B cell (primary cell): Measurements from ENCODE around the gene ARGLU1. TPM values are rescaled to one million over a fixed set of nuclear protein-coding genes. Genes with fewer than 3 reads are reported as not detected.

Experiments
- ATAC-seq: fragments of 200-7000 bp; cut with Tn5 transposase; one replicate; pipeline ENCODE4 v1.10.0; 2021; ENCODE audit warnings: low read depth, mild to moderate bottlenecking, moderate number of reproducible peaks, moderate library complexity
- CTCF ChIA-PET: fragments of 350-600 bp; sonication (Branson Sonifier 250); formaldehyde crosslinking; loops from one replicate; lab custom pipeline; 2021; ENCODE audit warnings: antibody characterized with exemption, inconsistent platforms; lab: Charles Lee
- POLR2A ChIA-PET: fragments of 350-600 bp; sonication (Branson Sonifier 250); formaldehyde crosslinking; loops from one replicate; lab custom pipeline; 2021; ENCODE audit warnings: antibody characterized with exemption; lab: Charles Lee
- DNase-seq: peaks from one replicate; pipeline ENCODE4 v3.0.0; 2013
- H2AFZ ChIP-seq: 2 replicates; pipeline ENCODE4 v1.6.1; 2012; ENCODE audit warnings: mild to moderate bottlenecking, low read depth, low read length; ENCODE audit not compliant: insufficient read depth, poor library complexity, severe bottlenecking
- H3K27ac ChIP-seq, 2 donors: 1 replicate in 1 of 2; 2 replicates in 1 of 2; pipeline ENCODE4 v1.5.1; 2012 to 2013; ENCODE audit warnings: low read length in 2 of 2, mild to moderate bottlenecking in 2 of 2, moderate library complexity in 1 of 2
- H3K27me3 ChIP-seq, 4 experiments: fragments of 200-600 bp in 1 of 4; sonication (generic) in 1 of 4; replicated peaks in 1 of 4; 1 replicate in 2 of 4; 2 replicates in 2 of 4; pipeline versions ENCODE4 v1.6.1 to v1.7.0; 2013 to 2016; ENCODE audit warnings: low read length in 3 of 4, mild to moderate bottlenecking in 2 of 4, mixed read lengths in 1 of 4, moderate library complexity in 1 of 4; ENCODE audit not compliant: insufficient read depth in 4 of 4, control insufficient read depth in 3 of 4; ENCODE audit errors: control extremely low read depth in 1 of 4
- H3K36me3 ChIP-seq, 2 experiments: replicated peaks in 1 of 2; 1 replicate in 1 of 2; 2 replicates in 1 of 2; pipeline versions ENCODE4 v1.6.1 to v1.7.1; 2013; ENCODE audit warnings: low read length in 1 of 2; ENCODE audit not compliant: insufficient read depth in 2 of 2, control insufficient read depth in 1 of 2; ENCODE audit errors: control extremely low read depth in 1 of 2, extremely low read depth in 1 of 2
- H3K4me1 ChIP-seq, 2 donors: fragments of 200-600 bp in 1 of 2; sonication (generic) in 1 of 2; 1 replicate in 1 of 2; 2 replicates in 1 of 2; pipeline versions ENCODE4 v1.5.1 to v1.6.1; 2013 to 2017; ENCODE audit warnings: low read length in 2 of 2; ENCODE audit not compliant: control insufficient read depth in 2 of 2, insufficient read depth in 2 of 2
- H3K4me2 ChIP-seq: replicated peaks from 2 replicates; pipeline ENCODE3; 2012; ENCODE audit warnings: mild to moderate bottlenecking, low read depth, low read length; ENCODE audit not compliant: poor library complexity, severe bottlenecking
- H3K4me3 ChIP-seq, 5 experiments: fragments of 200-600 bp in 1 of 5; sonication (generic) in 1 of 5; 1 replicate in 3 of 5; 2 replicates in 2 of 5; pipeline versions ENCODE4 v1.5.1 to v1.7.0; 2011 to 2016; ENCODE audit warnings: low read length in 4 of 5, mild to moderate bottlenecking in 4 of 5, low read depth in 2 of 5, control low read depth in 1 of 5, moderate library complexity in 1 of 5; ENCODE audit not compliant: insufficient read depth in 1 of 5; ENCODE audit errors: control extremely low read depth in 1 of 5, extremely low read depth in 1 of 5
- H3K79me2 ChIP-seq: fragments of 200-600 bp; sonication (generic); one replicate; pipeline ENCODE4 v1.6.0; 2016; ENCODE audit warnings: low read length; ENCODE audit not compliant: control insufficient read depth, insufficient read depth
- H3K9ac ChIP-seq: fragments of 200-600 bp; sonication (generic); 2 replicates; pipeline ENCODE4 v1.6.1; 2017; ENCODE audit warnings: mild to moderate bottlenecking, low read length, moderate library complexity
- H3K9me3 ChIP-seq, 3 donors: one replicate each; pipeline versions ENCODE4 v1.6.1 to v1.7.1; 2013; ENCODE audit warnings: low read length in 2 of 3; ENCODE audit not compliant: control insufficient read depth in 2 of 3, insufficient read depth in 1 of 3; ENCODE audit errors: control extremely low read depth in 1 of 3
- H4K20me1 ChIP-seq: 2 replicates; pipeline ENCODE4 v1.6.0; 2012; ENCODE audit warnings: mild to moderate bottlenecking, low read length; ENCODE audit not compliant: insufficient read depth, control insufficient read depth, poor library complexity, severe bottlenecking
- H3K27ac Mint-ChIP-seq: one replicate; pipeline ENCODE4 v1.8.0; 2021; ENCODE audit warnings: mixed read lengths
- H3K27me3 Mint-ChIP-seq: one replicate; pipeline ENCODE4 v1.8.0; 2021; ENCODE audit warnings: mixed read lengths
- H3K4me1 Mint-ChIP-seq: one replicate; pipeline ENCODE4 v1.8.0; 2021; ENCODE audit warnings: mixed read lengths
- H3K4me3 Mint-ChIP-seq: one replicate; pipeline ENCODE4 v1.8.0; 2021; ENCODE audit warnings: mixed read lengths
- H3K9me3 Mint-ChIP-seq: one replicate; pipeline ENCODE4 v1.8.0; 2022; ENCODE audit warnings: mixed read lengths; ENCODE audit not compliant: insufficient read depth
- EZH2 ChIP-seq: IDR thresholded peaks from 2 replicates; pipeline ENCODE4 v1.6.1; 2012; ENCODE audit warnings: borderline replicate concordance, low read depth, mild to moderate bottlenecking, moderate library complexity, low read length; ENCODE audit not compliant: insufficient read depth, poor library complexity, severe bottlenecking
- WGBS: methylation state at CpG from one replicate; pipeline ENCODE4 v1.1.5; 2013; ENCODE audit warnings: missing lambda C conversion rate; ENCODE audit not compliant: insufficient coverage; 5-methylcytosine and 5-hydroxymethylcytosine counted together
- intact Hi-C: fragments of 100-400 bp; cut with micrococcal nuclease; formaldehyde crosslinking; loops from one replicate; pipeline ENCODE4 v1.10.0; 2022
- polyA plus RNA-seq: library from polyadenylated mRNA; depleted of rRNA; stranded (reverse); fragments of >200 nt; gene quantifications from 2 replicates; pipeline ENCODE4 v1.2.3, GENCODE V29; 2012
- total RNA-seq, 2 donors: library from RNA; stranded (reverse); fragments of 120-200 nt in 1 of 2; gene quantifications; 1 replicate in 1 of 2; 2 replicates in 1 of 2; pipeline versions ENCODE4 v1.2.3 to v1.2.4, GENCODE V29; 2013 to 2022
- TF ChIP-seq, protein P1 (sequence below): fragments of 200-600 bp; IDR thresholded peaks from one replicate; pipeline ENCODE4 v1.8.0; 2022; ENCODE audit warnings: antibody characterized with exemption, mild to moderate bottlenecking

ARGLU1 gene
- total and polyA plus RNA-seq, 2 donors (not counting 1 experiment from before 2014, with no cell fraction given) = 170 to 261 TPM

DNA sequence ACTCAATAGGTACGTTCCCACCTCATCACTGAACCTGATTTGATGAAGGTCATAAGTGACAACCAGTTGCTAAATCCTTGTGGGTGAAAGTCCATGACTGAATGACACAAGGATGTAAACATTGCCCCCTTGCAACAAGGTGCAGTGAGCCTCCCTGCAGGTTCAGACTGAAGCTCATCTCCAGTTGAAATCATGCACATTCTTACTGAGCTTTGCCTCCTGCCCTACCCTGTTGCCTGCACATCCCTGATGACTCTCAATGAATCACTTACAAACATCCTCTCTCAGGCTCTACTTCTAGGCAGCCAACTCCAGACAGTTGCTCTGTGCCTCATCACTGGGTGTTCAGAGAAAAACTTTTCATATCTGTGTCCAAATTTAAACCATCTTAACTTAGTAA lies 42.5 kb upstream of the ARGLU1 start:
- Histone ChIP-seq H2AFZ (no peak overlapping the region), H3K27ac (no peak overlapping the region), H3K4me2 (no peak overlapping the region), H3K9me3 (no peaks in the 10 kb centered on the region), H3K79me2 (no peaks in the 10 kb centered on the region), H3K9ac (no peak overlapping the region), H4K20me1 (no peaks in the 10 kb centered on the region), H3K4me1 (no peaks in the 10 kb centered on the region), H3K4me3 (no peak overlapping the region), H3K36me3 (no peaks in the 10 kb centered on the region), H3K27me3 (no peaks in the 10 kb centered on the region)
- TF ChIP-seq, protein P1, sequence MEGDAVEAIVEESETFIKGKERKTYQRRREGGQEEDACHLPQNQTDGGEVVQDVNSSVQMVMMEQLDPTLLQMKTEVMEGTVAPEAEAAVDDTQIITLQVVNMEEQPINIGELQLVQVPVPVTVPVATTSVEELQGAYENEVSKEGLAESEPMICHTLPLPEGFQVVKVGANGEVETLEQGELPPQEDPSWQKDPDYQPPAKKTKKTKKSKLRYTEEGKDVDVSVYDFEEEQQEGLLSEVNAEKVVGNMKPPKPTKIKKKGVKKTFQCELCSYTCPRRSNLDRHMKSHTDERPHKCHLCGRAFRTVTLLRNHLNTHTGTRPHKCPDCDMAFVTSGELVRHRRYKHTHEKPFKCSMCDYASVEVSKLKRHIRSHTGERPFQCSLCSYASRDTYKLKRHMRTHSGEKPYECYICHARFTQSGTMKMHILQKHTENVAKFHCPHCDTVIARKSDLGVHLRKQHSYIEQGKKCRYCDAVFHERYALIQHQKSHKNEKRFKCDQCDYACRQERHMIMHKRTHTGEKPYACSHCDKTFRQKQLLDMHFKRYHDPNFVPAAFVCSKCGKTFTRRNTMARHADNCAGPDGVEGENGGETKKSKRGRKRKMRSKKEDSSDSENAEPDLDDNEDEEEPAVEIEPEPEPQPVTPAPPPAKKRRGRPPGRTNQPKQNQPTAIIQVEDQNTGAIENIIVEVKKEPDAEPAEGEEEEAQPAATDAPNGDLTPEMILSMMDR = no peak
- no peak for TF ChIP-seq EZH2
- Mint-ChIP-seq H3K27me3 (peaks cover 15% of the 10 kb centered on the region), H3K4me3 (no peak overlapping the region), H3K27ac (no peak overlapping the region), H3K9me3 (no peaks in the 10 kb centered on the region), H3K4me1 (no peaks in the 10 kb centered on the region)
- ChIA-PET POLR2A (no interaction called here), CTCF (interaction anchor here (1.1 kb wide), 1 partner anchor 30 kb away, joined by 3 read pairs; no protein-coding TSS in a partner anchor)
- WGBS = no CpG with 5 or more reads among the region's 1 CpG
- ATAC-seq (no peak), DNase-seq (no peak)
- intact Hi-C loops = no loop called here

DNA sequence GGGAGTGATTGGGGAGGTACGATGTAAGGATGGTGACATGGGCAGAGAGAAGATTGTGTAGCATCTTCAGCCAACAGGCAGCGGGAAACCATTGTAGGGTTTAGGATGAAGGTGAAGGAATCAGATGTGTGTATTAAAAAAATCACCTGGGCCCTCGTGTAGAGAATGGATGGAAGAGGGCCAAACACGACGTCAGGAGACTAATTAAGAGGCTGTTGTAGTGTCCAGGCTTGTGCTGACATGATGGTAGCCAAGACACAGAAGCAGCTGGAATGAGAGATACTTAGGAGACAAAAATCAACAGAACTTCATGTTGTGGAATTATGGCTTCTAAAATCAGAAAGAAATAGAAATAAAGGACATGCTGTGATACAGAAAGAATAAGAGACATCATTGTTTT lies 41.2 kb upstream of the ARGLU1 start:
- 60% methylated on average over 5 of the region's 5 CpGs for WGBS
- Histone ChIP-seq H3K4me1 (no peaks in the 10 kb centered on the region), H3K36me3 (no peaks in the 10 kb centered on the region), H3K9ac (no peak overlapping the region), H3K79me2 (no peaks in the 10 kb centered on the region), H3K27me3 (no peaks in the 10 kb centered on the region), H3K4me3 (no peak overlapping the region), H3K9me3 (no peaks in the 10 kb centered on the region), H4K20me1 (no peaks in the 10 kb centered on the region), H2AFZ (no peak overlapping the region), H3K27ac (no peak overlapping the region), H3K4me2 (no peak overlapping the region)
- Mint-ChIP-seq H3K4me3 (no peak overlapping the region), H3K4me1 (no peaks in the 10 kb centered on the region), H3K27ac (no peak overlapping the region), H3K27me3 (peaks cover 16% of the 10 kb centered on the region), H3K9me3 (no peaks in the 10 kb centered on the region)
- intact Hi-C loops = no loop called here
- ChIA-PET CTCF (no interaction called here), POLR2A (no interaction called here)
- DNase-seq = no peak
- TF ChIP-seq EZH2 = no peak
- TF ChIP-seq, protein P1 = no peak
- ATAC-seq = no peak
